Stimulated activated CD4-positive, alpha-beta T cell treated with anti-CD3 and anti-CD28 coated beads, Interleukin-2, amount 100 ng/mL, for 24 hours (primary cell): ENCODE results near the gene NR4A3.

Experiments used
- DNase-seq, 2 donors: peaks; one replicate each; pipeline ENCODE4 v3.0.0-alpha.2; 2020

The NR4A3 gene

GRCh38 chr9:99885747-99886146 lies 64.1 kb downstream of the NR4A3 start:
- DNase-seq: no peak

- DNase-seq: no peak
Measured at GRCh38 chr9:99889120-99889519, 67.4 kb downstream of the NR4A3 start.

- no peak for DNase-seq
Measured at GRCh38 chr9:99894826-99895225, 73.1 kb downstream of the NR4A3 start.

GRCh38 chr9:99895510-99895909 lies 73.8 kb downstream of the NR4A3 start:
- no peak for DNase-seq

GRCh38 chr9:99896119-99896518 lies 74.4 kb downstream of the NR4A3 start:
- no peak for DNase-seq

GRCh38 chr9:99903393-99903792 lies 81.7 kb downstream of the NR4A3 start:
- DNase-seq: no peak

- DNase-seq: no peak
Measured at GRCh38 chr9:99905833-99906402, 84.2 kb downstream of the NR4A3 start.

- peak; percentile 82 to 83 for DNase-seq
Measured at GRCh38 chr9:99906403-99907207, 84.9 kb downstream of the NR4A3 start, which contains the start of gene STX17. Gene STX17, plus strand, starts transcription at chr9:99906654. Its CDS starts 8,586 bp downstream, at chr9:99915240.

GRCh38 chr9:99907208-99907532 lies 85.5 kb downstream of the NR4A3 start:
- DNase-seq: no peak

- no peak for DNase-seq
Measured at GRCh38 chr9:99911600-99911999, 89.9 kb downstream of the NR4A3 start.
